Mucosa of gallbladder (tissue), 1 donor: ENCODE measurements around the gene RAPGEF6. TPM values are rescaled to one million over a fixed set of nuclear protein-coding genes. Genes with fewer than 3 reads are reported as not detected.
"Not testable (repeated sequence)": the region's sequence is repeated elsewhere in the genome, so short reads cannot be mapped to it uniquely, and the experiment has no call there.

Experiments
- DNase-seq: peaks from one replicate; pipeline ENCODE4 v3.0.0-alpha.2; 2020; ENCODE audit warnings: low spot score
- total RNA-seq: library from RNA; stranded (reverse); gene quantifications from one replicate; pipeline ENCODE4 v1.2.1, GENCODE V29; 2021
- donor health status: DM: no; HTN: no; CAD: no.

The RAPGEF6 gene
- total RNA-seq, 1 donor from 2014 or later = 19.4 TPM

DNA sequence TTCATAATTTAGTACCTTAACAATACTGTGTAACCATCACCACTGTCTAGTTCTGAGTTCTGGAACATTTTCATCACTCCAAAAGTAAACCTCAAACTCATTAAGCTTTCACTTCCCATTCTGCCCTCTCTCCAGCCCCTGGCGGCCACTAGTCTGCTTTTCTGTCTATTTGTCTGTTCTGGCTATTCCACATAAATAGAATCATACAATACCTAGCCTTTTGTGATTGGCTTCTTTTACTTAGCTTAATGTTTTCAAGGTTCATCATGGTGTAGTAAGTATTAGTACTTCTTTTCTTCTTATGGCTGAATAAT is 138.7 kb downstream of the RAPGEF6 start:
- DNase-seq = no peak

DNA sequence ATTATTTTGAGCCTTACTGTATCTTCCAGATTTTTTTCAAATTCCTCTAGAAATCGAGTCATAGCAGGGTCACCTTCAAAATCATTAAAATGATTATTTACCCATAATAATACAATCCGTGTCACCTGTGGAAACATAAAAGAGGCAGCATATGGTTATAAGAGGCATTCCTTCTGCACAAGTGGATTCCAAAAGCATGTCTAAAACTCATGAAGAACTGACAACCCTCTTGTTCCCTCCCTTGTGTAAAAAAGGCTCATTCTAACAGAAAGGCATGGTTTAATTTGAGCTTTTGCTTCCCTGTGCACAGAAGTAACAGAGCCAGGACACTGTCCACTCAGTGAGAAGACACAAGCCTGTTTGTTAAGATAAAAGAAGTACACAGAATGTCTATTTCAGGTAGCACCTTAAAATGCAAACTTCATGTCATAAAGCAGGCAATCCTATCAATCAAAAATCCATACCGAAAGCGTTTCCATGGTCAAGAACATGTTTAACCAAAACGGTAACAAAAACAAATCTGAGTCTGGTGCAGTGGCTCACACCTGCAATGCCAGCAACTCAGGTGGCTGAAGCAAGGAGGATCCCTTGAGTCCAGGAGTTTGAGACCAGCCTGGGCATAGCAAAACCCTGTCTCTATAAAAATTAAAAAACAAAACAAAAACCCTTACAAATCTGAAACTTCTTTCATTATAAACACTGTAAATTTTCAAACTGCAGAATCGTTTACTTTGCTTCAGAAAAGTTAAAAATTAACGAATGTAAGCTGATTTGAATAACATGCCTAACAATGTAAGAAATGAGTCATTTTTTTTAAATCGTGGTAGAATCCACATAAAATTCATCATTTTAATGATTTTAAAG is 139.3 kb downstream of the RAPGEF6 start:
- DNase-seq = no peak

DNA sequence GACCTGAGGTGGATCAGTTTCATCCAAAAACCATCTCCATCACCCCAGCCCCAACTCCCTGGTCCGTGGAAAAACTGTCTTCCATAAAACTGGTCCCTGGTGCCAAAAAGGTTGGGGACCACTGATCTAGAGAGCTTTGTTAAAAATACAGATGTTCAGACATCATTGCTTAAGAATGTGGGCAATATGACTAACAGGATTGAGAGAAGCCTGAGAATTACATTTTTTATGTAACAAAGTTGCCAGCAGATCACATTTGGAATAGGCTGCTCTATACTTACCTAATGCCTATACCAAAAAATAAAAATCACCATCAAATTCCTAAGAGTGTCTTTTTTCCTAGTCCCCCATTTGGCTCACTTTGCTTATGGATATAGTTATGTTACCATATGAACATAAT is 143.3 kb downstream of the RAPGEF6 start:
- no peak for DNase-seq

DNA sequence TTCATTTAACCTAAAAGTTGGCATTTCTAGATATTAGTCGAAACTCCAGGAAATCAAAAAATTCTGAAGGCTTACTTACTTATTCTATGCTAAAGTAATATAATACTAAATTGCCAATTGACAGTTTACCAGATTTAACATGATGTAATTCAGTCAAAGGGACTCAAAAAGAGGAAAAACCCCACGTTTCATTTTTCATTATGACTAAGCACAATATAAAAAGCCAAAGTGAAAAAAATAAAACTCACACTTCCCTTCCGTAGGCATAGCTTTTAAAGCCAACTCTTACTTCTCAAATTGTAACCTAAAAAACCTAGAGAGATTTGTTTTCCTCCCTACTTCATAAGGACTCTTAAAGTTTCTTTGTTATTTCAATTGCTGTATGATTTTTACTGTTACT is 146.6 kb downstream of the RAPGEF6 start:
- no peak for DNase-seq

DNA sequence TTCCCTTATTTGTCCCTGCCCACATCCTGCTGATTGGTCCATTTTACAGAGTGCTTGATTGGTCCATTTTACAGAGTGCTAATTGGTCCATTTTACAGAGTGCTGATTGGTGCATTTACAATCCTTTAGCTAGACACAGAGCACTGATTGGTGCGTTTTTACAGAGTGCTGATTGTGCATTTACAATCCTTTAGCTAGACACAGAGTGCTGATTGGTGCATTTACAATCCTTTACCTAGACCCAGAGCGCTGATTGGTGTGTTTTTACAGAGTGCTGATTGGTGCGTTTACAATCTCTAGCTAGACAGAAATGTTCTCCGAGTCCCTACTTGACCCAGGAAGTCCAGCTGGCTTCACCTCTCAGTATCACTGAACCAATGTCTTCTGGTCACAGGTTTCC is 147.7 kb downstream of the RAPGEF6 start:
- DNase-seq = not testable (repeated sequence)

DNA sequence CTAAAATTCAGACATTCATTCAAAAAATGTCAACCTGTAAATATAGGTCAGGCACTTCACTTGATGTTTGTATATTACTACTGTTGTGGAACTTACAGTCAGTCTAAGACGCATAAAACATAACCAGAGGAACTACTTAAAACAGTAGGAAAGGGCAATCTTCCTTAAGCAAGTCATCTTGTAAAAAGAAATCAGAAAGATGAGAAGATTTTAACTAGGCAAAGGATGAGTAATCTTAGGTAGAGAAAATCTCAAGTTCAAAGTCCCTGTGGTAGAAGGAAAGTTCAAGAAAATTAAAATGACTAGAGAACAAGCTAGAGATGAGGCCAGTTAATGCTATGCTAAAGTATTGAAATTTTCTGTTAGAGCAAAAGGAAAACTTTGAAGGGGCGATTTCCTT is 152.4 kb downstream of the RAPGEF6 start:
- DNase-seq = no peak

DNA sequence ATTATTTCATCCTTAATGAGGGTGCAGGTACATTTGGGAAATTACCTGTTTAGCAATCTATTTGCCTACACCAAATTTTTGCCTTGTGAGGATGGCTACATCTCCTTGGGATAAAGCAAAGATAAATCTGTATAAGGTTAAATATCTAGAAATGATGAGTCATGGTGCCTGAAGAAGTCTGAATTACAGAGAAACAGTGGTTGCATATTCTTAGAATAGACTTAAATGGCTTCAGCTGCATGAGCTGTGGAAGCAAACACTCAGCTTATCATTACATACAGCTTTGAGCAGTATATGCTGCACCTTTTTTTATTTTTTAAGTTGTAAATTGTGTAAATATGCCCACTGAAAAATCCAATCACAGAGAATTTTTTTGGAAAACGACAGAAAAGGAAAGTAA is 153.5 kb downstream of the RAPGEF6 start:
- no peak for DNase-seq

DNA sequence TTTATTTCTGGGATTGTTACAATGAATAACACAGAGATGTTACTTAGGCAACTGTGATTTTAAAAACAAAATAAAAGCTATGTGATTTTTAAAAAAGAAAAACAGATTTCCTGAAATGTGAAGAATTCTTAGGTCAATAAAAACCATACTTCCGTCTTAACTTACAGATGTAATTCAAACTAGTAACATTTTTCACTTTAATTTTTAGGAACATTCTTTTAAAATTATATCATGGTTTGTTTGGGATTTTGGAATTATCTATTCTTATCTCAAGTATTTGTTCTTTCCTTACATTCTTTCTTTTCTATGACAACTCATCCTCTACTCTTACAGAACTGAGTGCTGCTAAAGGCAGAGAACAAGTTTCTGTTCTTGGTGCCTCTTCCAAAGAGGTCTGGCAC is 159.5 kb downstream of the RAPGEF6 start:
- no peak for DNase-seq

DNA sequence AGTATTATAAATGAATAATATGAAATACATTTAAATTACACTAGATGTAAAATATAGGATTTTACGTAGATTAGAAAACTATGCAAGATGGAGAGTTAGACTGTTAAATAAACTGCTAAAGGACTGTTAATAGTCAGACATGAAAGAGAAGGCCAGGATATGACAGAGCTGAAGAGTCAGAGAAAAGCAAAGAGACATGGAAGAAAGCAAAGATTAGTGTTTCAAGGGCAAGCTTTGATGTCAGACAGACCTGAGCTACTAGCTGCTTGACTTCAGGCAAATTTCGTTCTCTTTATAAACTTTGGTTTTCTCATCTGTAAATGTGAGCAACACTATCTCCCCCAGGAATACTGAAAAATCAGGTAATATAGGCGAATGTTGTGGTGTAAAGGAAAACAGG is 161.3 kb downstream of the RAPGEF6 start:
- DNase-seq = no peak

DNA sequence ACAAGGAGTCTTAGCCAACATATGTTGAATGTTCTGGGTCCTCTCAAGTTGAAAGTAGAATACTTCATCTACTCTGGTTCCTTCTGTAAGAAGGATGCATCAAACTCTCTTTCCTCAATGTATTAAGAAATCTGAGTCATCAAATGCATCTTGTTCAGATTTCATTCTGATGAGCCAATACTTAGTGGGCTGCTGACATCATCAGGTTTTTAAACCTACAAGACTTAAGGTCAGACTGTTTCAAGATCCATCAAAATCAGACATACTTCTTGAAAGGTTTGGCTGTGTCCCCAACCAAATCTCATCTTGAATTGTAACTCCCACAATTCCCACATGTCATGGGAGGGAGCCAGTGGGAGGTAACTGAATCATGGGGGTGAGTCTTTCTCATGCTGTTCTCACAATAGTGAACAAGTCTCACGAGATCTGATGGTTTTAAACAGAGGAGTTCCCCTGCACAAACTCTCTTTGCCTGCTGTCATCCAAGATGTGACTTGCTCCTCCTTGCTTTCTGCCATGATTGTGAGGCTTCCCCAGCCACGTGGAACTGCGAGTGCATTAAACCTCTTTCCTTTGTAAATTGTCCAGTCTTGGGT is 168.8 kb downstream of the RAPGEF6 start:
- no peak for DNase-seq

DNA sequence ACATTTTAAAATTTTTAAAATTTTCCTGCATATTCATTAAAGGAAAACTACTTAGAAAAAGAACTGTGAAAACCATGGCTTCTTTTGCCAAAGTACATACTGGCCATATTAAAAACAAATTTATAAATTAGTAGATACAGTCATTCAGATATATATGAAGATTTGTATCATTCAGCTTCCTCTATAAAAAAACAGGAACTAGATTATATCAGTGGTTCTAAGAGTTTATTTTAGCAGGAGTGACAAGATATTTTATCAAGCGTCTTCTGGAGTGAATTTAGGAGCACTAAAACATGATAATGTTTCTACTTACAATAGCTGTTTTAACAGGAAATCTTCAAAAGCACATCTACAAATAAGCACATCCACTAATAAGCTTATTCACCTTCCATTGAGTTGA is 171.4 kb downstream of the RAPGEF6 start:
- no peak for DNase-seq

DNA sequence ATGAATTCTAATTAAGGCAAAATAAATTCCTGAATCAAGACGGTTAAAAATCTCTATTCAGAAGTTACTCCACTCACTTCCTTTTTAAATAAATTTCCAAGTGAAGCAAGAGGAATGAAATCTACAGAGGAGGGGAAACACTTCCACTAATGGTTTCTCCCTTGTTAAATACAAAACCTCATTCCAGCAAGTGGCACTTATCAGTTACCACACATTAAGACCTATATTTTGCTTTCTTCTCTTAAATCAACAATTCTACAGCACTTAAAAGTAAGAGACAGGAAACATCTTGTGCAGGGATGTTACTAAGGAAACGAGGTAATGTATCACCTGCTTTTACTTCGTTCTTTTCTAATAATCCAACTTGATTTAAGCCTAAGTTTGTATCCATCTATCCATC is 172.6 kb downstream of the RAPGEF6 start:
- no peak for DNase-seq

DNA sequence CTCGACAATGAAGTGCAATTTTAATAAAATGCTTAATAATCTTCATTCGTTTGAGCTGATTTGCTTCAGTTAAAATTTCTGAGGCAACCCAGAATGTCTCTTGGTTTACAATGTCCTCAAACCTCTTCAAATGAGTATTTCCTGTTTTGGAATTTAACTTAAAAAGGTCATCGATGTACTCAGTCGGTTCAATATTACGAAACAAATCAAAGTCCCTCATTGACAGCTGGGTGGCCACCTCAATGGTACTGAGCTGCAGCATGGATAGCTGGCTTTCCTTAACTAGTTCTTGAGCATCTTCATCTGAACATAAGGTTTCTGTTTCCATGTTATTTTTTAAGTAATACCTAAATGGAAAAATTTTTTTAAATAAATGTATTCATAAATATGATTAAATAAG is 173.3 kb downstream of the RAPGEF6 start:
- DNase-seq = no peak

DNA sequence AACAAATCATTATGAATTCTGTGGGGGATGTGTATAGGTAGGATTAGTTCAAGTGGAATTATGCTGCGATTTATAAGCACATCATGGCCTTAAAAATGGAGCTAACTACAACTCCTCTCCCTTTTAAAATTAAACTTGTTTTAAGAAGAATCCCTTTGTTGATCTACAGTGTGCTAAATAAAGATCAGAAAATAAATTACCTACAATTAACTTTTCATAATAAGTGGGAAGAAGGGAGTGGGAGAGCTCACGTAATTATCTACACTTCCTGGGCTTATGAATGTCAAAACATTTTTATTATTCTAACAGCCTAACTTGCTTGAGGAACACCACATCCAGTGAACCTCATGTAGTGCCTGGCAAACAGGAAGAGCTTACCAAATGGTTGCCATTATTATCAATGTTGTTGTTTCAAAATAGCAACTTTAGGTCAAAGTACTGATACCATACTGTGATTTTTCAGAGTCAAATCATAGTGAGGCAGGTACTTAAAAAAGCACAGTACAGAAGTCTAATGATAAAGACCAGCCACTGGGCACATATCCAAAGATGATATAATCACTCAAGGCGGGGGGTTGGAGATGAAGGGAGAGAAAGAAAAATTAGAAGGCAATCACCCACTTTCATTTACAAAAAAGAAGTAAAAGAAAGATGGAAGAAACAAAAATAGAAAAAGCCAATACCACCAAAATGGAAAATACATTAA is 174.0 kb downstream of the RAPGEF6 start:
- no peak for DNase-seq

DNA sequence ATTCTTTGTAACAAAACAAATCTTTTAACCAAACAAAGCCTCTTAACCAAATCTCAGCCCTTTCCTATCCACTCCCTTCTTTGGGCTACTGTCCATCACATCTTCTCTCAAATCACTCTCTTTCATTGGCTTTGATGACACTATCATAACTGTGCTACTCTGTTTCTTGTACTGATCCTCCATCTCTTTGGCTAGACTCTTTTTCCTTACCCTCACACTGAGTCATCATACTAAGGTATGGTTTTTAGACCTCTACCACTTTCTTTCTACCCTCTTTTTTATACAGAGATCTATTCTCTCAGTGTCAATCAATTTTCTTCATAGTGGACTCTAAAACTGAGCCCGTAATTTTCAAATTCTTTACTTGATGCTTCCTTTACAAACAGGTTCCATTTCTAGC is 174.9 kb downstream of the RAPGEF6 start:
- no peak for DNase-seq

DNA sequence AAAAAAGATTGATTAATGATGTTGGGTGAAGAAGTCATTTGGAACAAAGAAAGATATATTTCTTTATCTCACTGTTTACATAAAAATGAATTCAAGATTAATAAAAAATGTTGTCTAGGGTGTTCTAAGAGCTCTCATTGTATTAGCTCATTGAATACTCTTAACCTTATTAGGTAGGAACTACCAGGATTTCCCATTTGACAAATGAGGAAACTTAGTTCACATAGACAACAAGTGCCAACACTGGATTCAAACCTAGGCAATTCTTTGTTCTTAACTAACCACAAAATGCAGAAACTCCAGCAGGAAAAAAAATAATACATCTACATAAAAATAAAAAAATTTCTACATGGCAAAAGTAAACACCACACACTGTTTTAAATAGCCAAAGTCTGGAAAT is 175.8 kb downstream of the RAPGEF6 start:
- no peak for DNase-seq

DNA sequence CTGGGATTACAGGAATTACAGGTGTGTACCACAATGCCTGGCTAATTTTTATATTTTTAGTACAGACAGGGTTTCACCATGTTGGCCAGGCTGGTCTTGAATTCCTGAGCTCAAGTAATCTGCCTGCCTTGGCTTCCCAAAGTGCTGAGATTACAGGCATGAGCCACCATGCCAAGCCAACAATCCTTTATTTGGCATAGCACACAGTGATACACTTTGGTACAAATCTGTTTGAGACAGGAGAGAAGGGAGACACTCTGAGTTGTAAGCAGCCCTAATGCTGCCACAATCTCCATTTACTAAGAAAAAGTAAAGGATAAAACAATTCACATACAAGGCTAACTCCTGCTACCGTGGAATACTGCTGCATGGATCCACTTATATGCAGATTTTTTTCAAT is 177.8 kb downstream of the RAPGEF6 start:
- DNase-seq = no peak

DNA sequence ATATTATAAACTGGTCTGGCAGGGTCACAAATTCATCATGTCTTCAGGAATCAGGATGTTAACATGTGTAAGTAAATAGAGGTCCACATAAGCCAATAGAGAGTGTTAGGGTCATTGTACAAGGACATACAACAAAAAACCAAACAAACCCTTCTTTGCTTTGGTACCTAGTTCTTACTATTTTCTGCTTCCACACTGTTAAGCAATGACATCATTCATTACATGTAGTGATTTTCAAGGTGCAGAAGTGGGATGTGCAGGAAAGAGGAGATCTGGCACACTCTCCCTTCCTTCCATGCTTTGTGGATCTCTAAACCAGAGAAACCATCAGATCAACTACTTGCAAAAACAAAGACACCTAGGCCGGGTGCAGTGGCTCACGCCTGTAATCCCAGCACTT is 184.1 kb downstream of the RAPGEF6 start:
- DNase-seq = no peak

DNA sequence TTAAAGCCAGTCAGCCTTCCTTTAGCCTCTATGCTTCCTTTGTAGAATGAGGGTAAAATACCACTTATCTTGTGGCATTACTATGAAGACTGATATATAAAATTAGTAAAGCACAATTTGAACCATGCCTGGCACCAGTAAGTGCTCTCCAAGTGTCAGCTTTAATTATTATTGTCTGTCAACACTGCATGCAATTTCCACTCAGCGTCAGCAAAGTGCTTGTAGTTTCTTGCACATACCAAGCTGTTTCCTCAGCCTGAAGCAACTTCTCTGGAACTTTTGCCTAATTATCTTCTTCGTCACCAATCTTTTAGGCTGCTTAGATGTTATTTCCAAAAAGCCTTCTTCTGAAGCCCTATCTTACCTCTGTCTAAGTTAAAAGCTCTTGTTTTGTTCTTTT is 193.8 kb downstream of the RAPGEF6 start:
- no peak for DNase-seq

DNA sequence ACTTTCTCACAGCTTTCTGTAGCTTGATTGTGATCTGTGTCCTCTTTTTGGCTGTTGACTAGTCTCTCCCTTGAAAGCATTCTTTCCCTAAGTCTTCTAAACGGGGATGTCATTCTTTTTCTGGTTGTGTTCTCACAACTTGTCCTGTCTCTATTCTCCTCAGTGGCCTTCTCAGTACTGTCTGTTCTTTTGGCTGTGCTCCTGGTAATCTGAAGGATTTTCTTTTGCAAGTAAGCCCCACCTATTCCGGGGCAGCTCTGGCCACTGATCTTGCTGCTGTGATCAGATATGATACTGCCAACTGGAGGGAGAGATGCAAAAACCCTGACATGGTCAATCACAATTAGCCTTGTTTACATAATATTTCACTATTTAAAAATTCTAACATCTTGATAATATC is 198.9 kb downstream of the RAPGEF6 start:
- DNase-seq = no peak

DNA sequence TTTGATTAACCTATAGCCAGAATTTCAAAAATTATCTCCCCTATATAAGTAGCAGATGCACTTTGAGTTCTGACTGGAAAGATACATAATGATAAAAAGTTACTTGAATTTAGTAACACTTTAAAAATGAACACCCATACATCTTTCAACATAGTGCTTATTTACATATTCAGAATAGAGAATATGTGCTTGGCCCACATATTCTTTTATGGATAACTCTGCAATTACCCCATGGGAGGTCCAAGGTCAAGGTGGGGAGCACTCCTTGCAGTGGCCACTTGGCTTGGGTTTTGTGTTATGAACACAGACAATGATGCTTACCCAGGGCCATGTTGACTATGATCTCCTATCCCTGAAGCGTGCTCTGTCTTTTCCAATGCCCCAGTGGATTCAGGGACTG is 201.9 kb downstream of the RAPGEF6 start:
- no peak for DNase-seq

DNA sequence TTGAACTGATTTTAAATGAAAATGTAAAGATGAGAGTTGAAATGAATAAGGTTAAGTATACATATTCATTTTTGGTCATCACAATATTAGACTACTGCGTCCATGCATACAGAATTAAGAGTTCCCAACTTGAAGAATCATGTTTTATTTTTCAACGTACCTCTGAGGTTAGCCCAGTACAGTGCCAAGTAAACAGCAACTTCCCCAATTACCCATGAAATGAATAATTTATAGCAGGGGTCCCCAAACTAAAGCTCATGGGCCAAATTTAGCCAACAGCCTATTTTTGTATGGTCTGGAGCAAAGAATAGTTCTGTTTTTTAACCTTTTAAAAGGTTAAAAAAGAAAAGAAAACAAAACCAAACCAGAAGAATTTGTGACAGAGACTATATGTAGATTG is 203.2 kb downstream of the RAPGEF6 start:
- DNase-seq = no peak

DNA sequence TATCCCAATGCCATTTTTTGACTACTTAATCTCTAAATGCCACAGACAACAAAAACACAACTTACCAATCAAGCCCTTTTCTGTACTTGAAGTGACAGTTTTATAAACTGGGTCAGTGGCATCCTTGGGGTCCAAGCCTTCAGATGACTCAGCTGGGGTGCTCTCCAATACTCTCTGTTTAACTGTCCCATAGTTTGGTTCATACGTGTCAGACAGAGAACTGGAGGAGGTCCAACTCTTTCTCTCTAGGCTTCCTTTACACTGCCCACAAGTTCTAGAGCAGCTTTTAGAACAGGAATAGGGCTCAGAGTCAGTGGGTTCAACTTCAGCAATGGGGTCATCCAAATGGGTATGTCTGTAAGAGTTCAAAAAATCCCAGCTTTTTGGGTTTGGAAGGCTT is 204.2 kb downstream of the RAPGEF6 start:
- DNase-seq = no peak
